Esophagus mucosa (tissue), 1 donor: ENCODE measurements around the gene CLCN6. TPM values are rescaled to one million over a fixed set of nuclear protein-coding genes. Genes with fewer than 3 reads are reported as not detected.
A peak's percentile ranks its signal among the peaks of the same experiment; 100 is the strongest.

Source experiments
- ATAC-seq: fragments of 200-7000 bp; cut with Tn5 transposase; one replicate; pipeline ENCODE4 v1.9.1; 2020
- total RNA-seq: library from RNA; stranded (reverse); gene quantifications from one replicate; pipeline ENCODE4 v1.2.4, GENCODE V29; 2023
- donor health status: DM: yes; HTN: yes; CAD: no.

CLCN6 gene
- total RNA-seq, 1 donor from 2014 or later, result 6.9 TPM

- ATAC-seq, result no peak
Measured at GRCh38 chr1:11831945-11832725, 26.1 kb downstream of the CLCN6 start.

DNA sequence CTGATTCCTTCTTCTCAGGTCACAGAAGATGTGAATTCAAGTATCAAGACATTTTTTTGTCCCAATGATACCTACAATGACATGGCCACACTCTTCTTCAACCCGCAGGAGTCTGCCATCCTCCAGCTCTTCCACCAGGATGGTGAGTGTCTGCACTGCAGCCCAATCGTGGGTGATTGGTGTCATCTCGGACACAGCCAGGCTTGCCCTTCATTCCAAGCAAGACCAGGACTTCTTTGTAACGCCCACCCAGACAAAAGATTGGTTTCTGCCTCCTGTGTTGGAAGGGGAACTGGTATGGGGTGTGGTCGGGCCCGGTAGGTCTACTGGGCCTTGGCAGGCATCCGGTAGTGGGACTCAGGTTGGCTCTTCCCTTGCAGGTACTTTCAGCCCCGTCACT is 27.5 kb downstream of the CLCN6 start:
- ATAC-seq, result no peak

DNA sequence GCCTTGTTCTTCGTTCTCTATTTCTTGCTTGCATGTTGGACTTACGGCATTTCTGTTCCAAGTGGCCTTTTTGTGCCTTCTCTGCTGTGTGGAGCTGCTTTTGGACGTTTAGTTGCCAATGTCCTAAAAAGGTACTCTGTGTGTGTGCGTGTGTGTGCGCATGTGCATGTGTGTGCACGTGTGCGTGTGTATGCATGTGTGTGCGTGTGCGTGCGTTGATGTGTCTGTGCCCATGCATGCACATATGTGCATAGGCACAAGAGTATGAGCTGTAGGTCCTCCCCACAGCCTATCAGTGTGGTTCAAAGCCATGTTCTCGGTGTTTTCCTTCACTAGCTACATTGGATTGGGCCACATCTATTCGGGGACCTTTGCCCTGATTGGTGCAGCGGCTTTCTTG is 27.9 kb downstream of the CLCN6 start:
- no peak for ATAC-seq

DNA sequence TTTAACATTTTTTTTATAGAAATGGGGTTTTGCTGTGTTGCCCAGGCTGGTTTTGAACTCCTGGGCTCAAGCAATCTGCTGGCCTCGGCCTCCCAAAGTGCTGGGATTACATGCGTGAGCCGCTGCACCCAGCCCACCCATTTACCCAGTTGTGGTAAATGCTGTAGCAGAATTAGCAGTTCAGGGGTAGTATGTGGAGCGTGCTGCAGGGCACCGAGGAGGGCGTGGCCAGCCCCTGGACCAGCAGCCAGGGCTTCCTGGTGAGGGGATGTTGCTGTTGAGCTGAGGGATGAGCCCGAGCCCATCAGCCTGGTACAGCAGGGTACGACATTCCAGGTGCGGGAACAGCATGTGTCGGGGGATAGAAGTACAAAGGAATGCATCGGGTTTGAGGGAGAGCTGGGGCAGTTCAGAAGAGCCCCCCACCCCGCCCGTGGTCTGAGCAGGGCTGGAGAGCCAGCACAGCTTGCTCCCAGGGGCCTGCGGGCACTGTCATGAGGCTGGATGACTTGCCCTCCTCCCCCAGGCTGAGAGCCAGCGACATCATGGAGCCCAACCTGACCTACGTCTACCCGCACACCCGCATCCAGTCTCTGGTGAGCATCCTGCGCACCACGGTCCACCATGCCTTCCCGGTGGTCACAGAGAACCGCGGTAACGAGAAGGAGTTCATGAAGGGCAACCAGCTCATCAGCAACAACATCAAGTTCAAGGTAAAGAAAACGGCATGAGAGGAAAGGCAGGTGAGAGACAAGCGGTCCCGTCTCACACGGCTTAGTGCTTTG is 29.6 kb downstream of the CLCN6 start:
- ATAC-seq, result no peak

DNA sequence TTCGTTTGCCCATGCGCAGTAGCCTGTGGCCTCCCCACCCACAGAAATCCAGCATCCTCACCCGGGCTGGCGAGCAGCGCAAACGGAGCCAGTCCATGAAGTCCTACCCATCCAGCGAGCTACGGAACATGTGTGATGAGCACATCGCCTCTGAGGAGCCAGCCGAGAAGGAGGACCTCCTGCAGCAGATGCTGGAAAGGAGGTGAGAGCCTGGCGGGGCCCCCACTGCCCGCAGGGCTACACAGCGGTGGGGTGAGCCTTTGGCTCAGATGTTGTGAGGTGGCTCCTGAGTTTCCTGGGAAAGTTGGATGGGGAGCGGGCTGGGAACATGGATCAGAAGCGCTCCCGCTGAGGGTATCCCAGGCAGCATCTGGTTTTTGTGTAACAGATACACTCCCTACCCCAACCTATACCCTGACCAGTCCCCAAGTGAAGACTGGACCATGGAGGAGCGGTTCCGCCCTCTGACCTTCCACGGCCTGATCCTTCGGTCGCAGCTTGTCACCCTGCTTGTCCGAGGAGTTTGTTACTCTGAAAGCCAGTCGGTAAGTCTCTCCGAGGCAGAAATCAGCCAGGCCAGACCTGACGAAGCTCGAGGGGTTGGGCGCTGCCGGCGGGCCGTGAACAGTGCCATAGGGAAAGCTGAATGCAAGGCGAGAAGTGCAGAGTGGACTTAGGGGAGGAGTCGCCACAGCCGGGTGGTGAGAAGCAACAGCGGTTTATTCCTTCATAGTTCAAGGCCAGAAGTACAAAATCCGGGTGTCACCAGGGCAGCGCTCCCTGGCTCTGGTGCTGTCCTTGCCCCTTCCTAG is 31.2 kb downstream of the CLCN6 start:
- ATAC-seq, result no peak

- ATAC-seq, result no peak
Measured at GRCh38 chr1:11837767-11838348, 31.9 kb downstream of the CLCN6 start.

- ATAC-seq, result peak; percentile 86
Measured at GRCh38 chr1:11838349-11839272, 32.6 kb downstream of the CLCN6 start.

DNA sequence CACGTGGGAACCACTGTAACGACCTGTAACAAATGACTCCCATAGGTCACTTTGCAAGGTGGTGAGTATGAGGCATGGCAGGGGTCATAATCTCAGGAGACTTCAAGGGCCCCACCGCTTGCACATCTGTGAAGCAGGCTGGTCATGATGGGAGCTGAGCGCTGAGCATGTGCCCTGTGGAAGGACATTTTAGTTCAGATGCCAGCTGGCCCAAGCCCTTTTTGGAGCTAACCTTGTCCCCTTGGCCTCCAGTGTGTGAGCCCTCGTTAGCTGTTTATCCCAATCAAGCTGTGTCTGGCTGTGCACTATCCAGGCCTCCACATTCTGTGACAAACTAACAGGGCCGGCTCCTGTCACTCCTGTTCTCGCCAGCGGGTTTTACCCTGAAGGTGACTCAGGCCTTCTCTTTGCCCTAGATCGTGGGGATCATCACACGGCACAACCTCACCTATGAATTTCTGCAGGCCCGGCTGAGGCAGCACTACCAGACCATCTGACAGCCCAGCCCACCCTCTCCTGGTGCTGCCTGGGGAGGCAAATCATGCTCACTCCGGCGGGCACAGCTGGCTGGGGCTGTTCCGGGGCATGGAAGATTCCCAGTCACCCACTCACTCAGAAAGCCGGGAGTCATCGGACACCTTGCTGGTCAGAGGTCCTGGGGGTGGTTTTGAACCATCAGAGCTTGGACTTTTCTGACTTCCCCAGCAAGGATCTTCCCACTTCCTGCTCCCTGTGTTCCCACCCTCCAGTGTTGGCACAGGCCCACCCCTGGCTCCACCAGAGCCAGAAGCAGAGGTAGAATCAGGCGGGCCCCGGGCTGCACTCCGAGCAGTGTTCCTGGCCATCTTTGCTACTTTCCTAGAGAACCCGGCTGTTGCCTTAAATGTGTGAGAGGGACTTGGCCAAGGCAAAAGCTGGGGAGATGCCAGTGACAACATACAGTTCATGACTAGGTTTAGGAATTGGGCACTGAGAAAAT is 34.0 kb downstream of the CLCN6 start:
- no peak for ATAC-seq

- no peak for ATAC-seq
Measured at GRCh38 chr1:11841245-11842153, 35.5 kb downstream of the CLCN6 start.

DNA sequence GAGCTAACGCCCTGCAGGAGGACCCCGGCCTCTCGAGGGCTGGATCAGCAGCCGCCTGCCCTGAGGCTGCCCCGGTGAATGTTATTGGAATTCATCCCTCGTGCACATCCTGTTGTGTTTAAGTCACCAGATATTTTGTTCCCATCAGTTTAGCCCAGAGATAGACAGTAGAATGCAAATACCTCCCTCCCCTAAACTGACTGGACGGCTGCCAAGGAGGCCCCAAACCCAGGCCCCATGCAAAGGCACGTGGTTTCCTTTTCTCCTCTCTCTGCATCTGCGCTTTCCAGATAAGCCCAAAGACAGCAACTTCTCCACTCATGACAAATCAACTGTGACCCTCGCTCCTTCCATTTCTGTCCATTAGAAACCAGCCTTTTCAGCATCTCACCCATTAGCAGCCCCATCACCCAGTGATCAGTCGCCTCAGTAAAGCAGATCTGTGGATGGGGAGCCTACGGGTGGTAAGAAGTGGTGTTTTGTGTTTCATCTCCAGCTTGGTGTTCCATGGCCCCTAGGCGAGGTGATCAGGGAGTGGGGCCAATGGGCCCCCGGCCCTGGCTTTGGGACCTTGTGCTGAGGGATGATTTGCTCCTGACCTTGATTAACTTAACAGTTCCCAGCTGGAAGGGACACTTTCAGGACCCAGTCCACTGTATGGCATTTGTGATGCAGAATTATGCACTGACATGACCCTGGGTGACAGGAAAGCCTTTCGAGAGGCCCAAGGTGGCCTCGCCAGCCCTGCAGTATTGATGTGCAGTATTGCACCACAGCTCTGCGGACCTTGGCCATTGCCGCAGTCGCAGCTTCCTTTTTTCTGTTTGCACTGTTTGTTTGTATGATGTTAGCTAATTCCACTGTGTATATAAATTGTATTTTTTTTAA is 36.4 kb downstream of the CLCN6 start:
- no peak for ATAC-seq

DNA sequence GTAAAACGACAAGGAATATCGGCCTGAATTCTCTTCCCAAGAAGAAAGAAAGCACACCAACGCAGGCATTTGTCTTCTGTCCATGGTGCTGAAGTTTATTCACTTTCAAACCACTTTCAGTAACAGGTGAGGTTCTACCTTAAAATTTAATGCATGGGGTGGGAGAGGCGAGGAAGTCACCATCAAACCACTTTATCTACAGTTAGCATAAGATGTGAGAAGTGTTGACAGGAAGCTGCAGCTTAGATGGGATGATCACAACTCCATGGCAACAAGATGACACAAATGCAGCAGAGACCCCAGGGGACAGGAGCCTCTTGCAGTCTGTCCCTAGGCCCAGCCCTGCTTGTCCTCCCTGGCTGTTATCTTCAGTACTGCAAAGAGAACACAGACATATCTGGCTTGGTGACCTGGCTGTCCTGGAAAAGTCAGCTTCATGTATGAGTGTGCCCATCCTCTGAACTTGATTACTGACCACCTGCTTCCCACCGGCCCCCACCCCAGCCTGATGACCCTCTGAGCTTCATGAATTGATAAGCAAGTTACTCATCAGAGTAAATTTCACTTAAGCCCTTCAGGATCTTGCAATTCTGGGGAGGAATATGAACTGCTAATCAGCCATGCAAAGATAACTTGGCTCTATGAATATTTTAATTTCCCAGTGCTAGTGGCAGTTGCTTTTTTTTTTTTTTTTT is 39.8 kb downstream of the CLCN6 start:
- ATAC-seq, result no peak

- no peak for ATAC-seq
Measured at GRCh38 chr1:11847667-11848372, 41.8 kb downstream of the CLCN6 start, which contains the start of gene NPPA. NPPA (minus strand) TSS chr1:11847783; CDS start chr1:11847684, 99 bp downstream.

DNA sequence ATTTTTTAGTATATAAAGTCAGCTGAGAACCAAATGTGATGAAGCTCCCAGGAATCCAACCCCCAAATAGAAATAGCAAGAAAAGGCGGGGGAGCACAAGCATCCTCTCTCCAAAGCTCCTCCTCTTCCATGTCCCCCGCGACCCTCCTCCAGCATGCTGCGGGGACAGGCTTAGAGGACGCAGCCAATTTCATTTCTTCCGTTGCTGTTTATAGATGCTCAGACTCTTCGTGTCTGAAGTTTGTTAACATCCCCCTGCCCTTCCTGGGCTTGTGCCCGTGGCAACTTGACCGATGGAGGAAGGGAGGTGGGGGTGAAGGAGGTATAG is 42.3 kb downstream of the CLCN6 start:
- no peak for ATAC-seq

GRCh38 chr1:11850156-11850555 is 44.2 kb downstream of the CLCN6 start:
- no peak for ATAC-seq

GRCh38 chr1:11851180-11851579 is 45.2 kb downstream of the CLCN6 start:
- ATAC-seq, result no peak

DNA sequence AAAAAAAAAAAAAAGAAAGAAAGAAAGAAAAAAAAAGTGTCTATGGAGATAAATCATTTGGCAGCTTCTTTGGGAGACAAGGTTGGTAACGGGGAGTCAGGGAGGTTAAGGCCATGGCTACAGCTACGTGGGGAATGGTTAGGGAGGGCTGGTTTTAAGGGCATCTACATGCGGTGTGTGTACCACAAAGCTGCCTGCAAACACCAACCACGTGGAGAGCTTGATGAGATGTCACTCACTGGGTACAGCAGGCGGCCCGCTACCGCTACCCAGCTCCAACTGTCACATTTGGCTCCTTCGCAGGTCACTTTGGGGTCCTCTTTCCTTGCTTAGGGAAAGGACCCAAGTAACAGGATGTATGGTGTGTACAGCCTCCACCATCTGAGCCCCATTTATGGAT is 48.5 kb downstream of the CLCN6 start:
- no peak for ATAC-seq

DNA sequence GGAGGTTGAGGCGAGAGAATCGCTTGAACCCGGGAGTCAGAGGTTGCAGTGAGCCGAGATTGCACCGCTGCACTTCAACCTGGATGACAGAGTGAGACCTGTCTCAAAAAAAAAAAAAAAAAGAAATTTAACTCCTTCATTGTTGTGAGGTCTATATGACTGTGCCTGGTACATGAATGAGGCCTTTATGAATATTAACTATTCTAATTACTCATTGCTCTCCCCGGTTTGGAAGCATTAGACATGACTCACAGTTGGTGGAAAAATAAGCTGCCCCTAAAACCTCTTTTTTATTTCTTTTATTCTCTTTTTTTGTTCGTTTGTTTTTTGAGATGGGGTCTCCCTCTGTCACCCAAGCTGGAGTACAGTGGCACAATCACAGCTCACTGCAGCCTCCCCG is 49.4 kb downstream of the CLCN6 start:
- no peak for ATAC-seq
